ENCODE data around the gene GTF3C2. TPM values are rescaled to one million over a fixed set of nuclear protein-coding genes. Genes with fewer than 3 reads are reported as not detected.
A peak's percentile ranks its signal among the peaks of the same experiment; 100 is the strongest.

Gene GTF3C2
- total RNA-seq, 1 donor from 2014 or later: 61.3 TPM

DNA sequence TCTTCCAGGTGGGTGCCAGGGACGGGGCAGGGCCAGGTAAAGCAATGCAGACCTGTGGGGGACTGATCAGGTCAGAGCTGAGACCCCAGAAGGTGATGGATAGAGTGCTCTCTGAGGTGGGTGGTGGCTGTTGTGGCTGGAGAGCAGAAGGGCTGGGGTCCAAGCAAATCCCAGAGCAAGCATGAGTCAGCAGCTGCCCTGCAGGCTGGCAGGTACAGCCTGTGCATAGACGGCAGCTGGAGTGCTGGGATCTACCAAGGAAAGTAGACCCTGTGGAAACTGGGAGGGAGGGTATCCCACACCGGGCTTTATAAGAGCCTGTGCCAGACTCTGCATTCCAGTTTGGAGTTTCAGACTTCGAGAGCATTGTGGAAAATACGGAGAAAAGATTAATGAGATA lies 73.7 kb downstream of the GTF3C2 start:
- no peaks in the 10 kb centered on the region for H3K9me3 ChIP-seq (ENCODE audit: insufficient read depth, low read depth, low read length)
- FAIRE-seq: no peak
- H3K9ac ChIP-seq (ENCODE audit: low read length): no peak overlapping the region
- no peak for TF ChIP-seq EZH2 (IDR thresholded peaks at IDR 0.05; ENCODE audit: insufficient read depth, low read length)
- TF ChIP-seq, protein P1, sequence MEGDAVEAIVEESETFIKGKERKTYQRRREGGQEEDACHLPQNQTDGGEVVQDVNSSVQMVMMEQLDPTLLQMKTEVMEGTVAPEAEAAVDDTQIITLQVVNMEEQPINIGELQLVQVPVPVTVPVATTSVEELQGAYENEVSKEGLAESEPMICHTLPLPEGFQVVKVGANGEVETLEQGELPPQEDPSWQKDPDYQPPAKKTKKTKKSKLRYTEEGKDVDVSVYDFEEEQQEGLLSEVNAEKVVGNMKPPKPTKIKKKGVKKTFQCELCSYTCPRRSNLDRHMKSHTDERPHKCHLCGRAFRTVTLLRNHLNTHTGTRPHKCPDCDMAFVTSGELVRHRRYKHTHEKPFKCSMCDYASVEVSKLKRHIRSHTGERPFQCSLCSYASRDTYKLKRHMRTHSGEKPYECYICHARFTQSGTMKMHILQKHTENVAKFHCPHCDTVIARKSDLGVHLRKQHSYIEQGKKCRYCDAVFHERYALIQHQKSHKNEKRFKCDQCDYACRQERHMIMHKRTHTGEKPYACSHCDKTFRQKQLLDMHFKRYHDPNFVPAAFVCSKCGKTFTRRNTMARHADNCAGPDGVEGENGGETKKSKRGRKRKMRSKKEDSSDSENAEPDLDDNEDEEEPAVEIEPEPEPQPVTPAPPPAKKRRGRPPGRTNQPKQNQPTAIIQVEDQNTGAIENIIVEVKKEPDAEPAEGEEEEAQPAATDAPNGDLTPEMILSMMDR (IDR thresholded peaks at IDR 0.05; ENCODE audit: insufficient read depth, low read depth, low read length): no peak
- DNase-seq (ENCODE audit: low read depth): no peak
- H3K79me2 ChIP-seq (ENCODE audit: insufficient read depth, low read length): no peaks in the 10 kb centered on the region
- Mint-ChIP-seq H3K4me1 (ENCODE audit: low read depth, unreplicated experiment) (peaks cover 19% of the 10 kb centered on the region), H3K27ac (ENCODE audit: unreplicated experiment) (no peak overlapping the region), H3K9me3 (ENCODE audit: unreplicated experiment) (no peaks in the 10 kb centered on the region), H3K36me3 (ENCODE audit: low read depth, unreplicated experiment) (no peaks in the 10 kb centered on the region), H3K27me3 (ENCODE audit: low read depth, unreplicated experiment) (peaks cover 26% of the 10 kb centered on the region), H3K4me3 (ENCODE audit: unreplicated experiment) (no peak overlapping the region)
- peaks cover 9% of the 10 kb centered on the region for H3K4me1 ChIP-seq (ENCODE audit: insufficient read depth, low read length)
- peaks cover 38% of the 10 kb centered on the region for H3K27me3 ChIP-seq (ENCODE audit: insufficient read depth, low read length)
- no peaks in the 10 kb centered on the region for H3K36me3 ChIP-seq (ENCODE audit: insufficient read depth, low read length)
- H3K27ac ChIP-seq (ENCODE audit: low read depth, low read length): no peak overlapping the region
- no peak overlapping the region for H3K4me2 ChIP-seq (ENCODE audit: low read length)
- no peaks in the 10 kb centered on the region for H4K20me1 ChIP-seq (ENCODE audit: insufficient read depth, low read length)
- no peak overlapping the region for H3K4me3 ChIP-seq (ENCODE audit: insufficient read depth, low read depth, low read length)
- no peak overlapping the region for H2AFZ ChIP-seq (ENCODE audit: low read depth, low read length)

DNA sequence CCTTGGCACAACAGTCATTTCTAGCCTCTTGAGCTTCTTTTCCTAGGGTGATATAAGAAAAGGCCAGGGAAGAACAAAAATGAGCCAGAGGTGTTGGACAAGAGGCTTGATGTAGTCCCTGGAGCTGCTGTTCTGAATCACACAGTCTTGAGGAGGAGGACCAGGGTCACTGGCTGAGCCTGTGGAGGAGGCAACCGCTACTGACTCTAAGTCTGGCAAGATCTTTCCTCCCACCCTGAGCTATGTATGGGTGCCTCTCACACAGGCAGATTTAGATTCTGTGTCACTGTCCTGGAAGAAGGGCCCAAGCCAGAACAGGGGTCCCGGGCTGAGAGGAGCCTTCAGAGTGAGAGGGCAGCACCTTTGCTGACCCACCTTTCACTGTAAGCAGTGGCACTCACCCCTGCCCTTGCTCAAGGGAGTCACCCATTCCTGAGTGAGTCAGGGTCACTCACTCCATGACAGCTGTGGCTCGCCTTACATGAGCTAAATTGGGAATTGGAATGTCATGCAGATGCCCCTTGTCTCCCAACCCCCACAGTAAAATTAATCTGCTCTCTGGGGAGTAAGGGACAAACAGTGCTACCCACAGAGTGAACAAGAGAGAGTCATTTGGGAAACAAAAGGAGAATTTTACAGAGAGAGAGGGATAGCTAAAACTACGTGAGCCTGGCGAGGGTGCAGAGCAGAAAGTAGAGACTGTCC lies 74.6 kb downstream of the GTF3C2 start, which contains the start of gene TRIM54:
TRIM54 (plus strand) TSS at position 575 of the 705 bp plus-strand sequence. CDS start 303 bp downstream, outside the sequence.
- peaks cover 35% of the 10 kb centered on the region for H3K27me3 ChIP-seq (ENCODE audit: insufficient read depth, low read length)
- Mint-ChIP-seq H3K4me3 (ENCODE audit: unreplicated experiment) (peak within 1 kb of the TSS; percentile 27), H3K4me1 (ENCODE audit: low read depth, unreplicated experiment) (peaks cover 19% of the 10 kb centered on the region), H3K36me3 (ENCODE audit: low read depth, unreplicated experiment) (no peaks in the 10 kb centered on the region), H3K9me3 (ENCODE audit: unreplicated experiment) (no peaks in the 10 kb centered on the region), H3K27me3 (ENCODE audit: low read depth, unreplicated experiment) (peaks cover 24% of the 10 kb centered on the region), H3K27ac (ENCODE audit: unreplicated experiment) (no peak within 1 kb of the TSS)
- TF ChIP-seq EZH2 (IDR thresholded peaks at IDR 0.05; ENCODE audit: insufficient read depth, low read length): no peak
- H4K20me1 ChIP-seq (ENCODE audit: insufficient read depth, low read length): no peaks in the 10 kb centered on the region
- no peak within 1 kb of the TSS for H3K9ac ChIP-seq (ENCODE audit: low read length)
- no peaks in the 10 kb centered on the region for H3K79me2 ChIP-seq (ENCODE audit: insufficient read depth, low read length)
- no peak within 1 kb of the TSS for H3K27ac ChIP-seq (ENCODE audit: low read depth, low read length)
- H3K4me3 ChIP-seq (ENCODE audit: insufficient read depth, low read depth, low read length): no peak within 1 kb of the TSS
- H2AFZ ChIP-seq (ENCODE audit: low read depth, low read length): no peak within 1 kb of the TSS
- FAIRE-seq (no peak), DNase-seq (ENCODE audit: low read depth) (no peak)
- H3K36me3 ChIP-seq (ENCODE audit: insufficient read depth, low read length): no peaks in the 10 kb centered on the region
- no peak within 1 kb of the TSS for H3K4me2 ChIP-seq (ENCODE audit: low read length)
- H3K4me1 ChIP-seq (ENCODE audit: insufficient read depth, low read length): peaks cover 9% of the 10 kb centered on the region
- no peaks in the 10 kb centered on the region for H3K9me3 ChIP-seq (ENCODE audit: insufficient read depth, low read depth, low read length)

DNA sequence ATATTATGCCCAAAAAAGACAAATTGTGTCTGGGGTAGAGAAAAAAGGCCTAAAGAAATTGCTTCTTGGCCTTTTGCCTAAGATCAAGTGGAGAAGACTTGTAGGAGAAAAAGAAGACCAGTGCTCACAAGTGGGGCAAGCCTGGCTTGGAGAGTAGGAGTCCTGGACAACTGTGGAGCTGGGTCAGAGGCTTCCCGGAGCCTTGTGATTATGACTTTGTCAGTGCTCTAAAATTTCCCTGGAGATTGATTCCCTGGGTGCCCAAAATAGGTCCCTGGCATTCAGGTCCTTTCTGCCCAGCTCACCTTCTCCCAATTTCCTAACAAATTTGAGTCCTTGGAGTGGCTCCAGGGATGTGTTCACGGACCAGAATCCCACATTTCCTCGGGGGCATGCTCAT lies 75.1 kb downstream of the GTF3C2 start:
- Histone ChIP-seq H4K20me1 (ENCODE audit: insufficient read depth, low read length) (no peaks in the 10 kb centered on the region), H3K4me3 (ENCODE audit: insufficient read depth, low read depth, low read length) (no peak overlapping the region), H3K4me1 (ENCODE audit: insufficient read depth, low read length) (peaks cover 9% of the 10 kb centered on the region), H3K4me2 (ENCODE audit: low read length) (no peak overlapping the region), H2AFZ (ENCODE audit: low read depth, low read length) (no peak overlapping the region), H3K27ac (ENCODE audit: low read depth, low read length) (no peak overlapping the region), H3K9ac (ENCODE audit: low read length) (no peak overlapping the region), H3K9me3 (ENCODE audit: insufficient read depth, low read depth, low read length) (no peaks in the 10 kb centered on the region), H3K27me3 (ENCODE audit: insufficient read depth, low read length) (peaks cover 32% of the 10 kb centered on the region), H3K36me3 (ENCODE audit: insufficient read depth, low read length) (no peaks in the 10 kb centered on the region), H3K79me2 (ENCODE audit: insufficient read depth, low read length) (no peaks in the 10 kb centered on the region)
- Mint-ChIP-seq H3K27me3 (ENCODE audit: low read depth, unreplicated experiment) (peaks cover 22% of the 10 kb centered on the region), H3K4me1 (ENCODE audit: low read depth, unreplicated experiment) (peaks cover 19% of the 10 kb centered on the region), H3K9me3 (ENCODE audit: unreplicated experiment) (no peaks in the 10 kb centered on the region), H3K4me3 (ENCODE audit: unreplicated experiment) (no peak overlapping the region), H3K36me3 (ENCODE audit: low read depth, unreplicated experiment) (no peaks in the 10 kb centered on the region), H3K27ac (ENCODE audit: unreplicated experiment) (no peak overlapping the region)
- no peak for FAIRE-seq
- DNase-seq (ENCODE audit: low read depth): no peak
- TF ChIP-seq, protein P1 (IDR thresholded peaks at IDR 0.05; ENCODE audit: insufficient read depth, low read depth, low read length): no peak
- TF ChIP-seq EZH2 (IDR thresholded peaks at IDR 0.05; ENCODE audit: insufficient read depth, low read length): no peak
